Effector memory CD8-positive, alpha-beta T cell (primary cell): ENCODE results near the gene ROR2.
"Not testable (repeated sequence)": the region's sequence is repeated elsewhere in the genome, so short reads cannot be mapped to it uniquely, and the experiment has no call there.

Experiments used
- ATAC-seq: fragments of 150-1000 bp; cut with Tn5 transposase; replicated peaks from 2 replicates; pipeline ENCODE4 v1.10.0; 2021; ENCODE audit warnings: mild to moderate bottlenecking, moderate library complexity
- DNase-seq, 3 experiments: peaks; one replicate each; pipeline ENCODE4 v3.0.0; 2021
- H3K27ac Mint-ChIP-seq, 2 donors: one replicate each; pipeline ENCODE4 v1.8.0; 2022; ENCODE audit warnings: mild to moderate bottlenecking in 2 of 2, mixed read lengths in 2 of 2, moderate library complexity in 2 of 2
- H3K27me3 Mint-ChIP-seq, 2 donors: one replicate each; pipeline ENCODE4 v1.8.0; 2022; ENCODE audit warnings: mixed read lengths in 2 of 2
- H3K36me3 Mint-ChIP-seq: one replicate; pipeline ENCODE4 v1.8.0; 2022; ENCODE audit warnings: mild to moderate bottlenecking, moderate library complexity, mixed read lengths; ENCODE audit not compliant: insufficient read depth
- H3K4me1 Mint-ChIP-seq, 2 donors: one replicate each; pipeline ENCODE4 v1.8.0; 2022; ENCODE audit warnings: low read depth in 2 of 2, mixed read lengths in 2 of 2
- H3K4me3 Mint-ChIP-seq, 2 donors: one replicate each; pipeline ENCODE4 v1.8.0; 2022; ENCODE audit warnings: mild to moderate bottlenecking in 2 of 2, mixed read lengths in 2 of 2, moderate library complexity in 2 of 2
- H3K9me3 Mint-ChIP-seq, 2 donors: one replicate each; pipeline ENCODE4 v1.8.0; 2022; ENCODE audit warnings: mixed read lengths in 2 of 2
- total RNA-seq, 9 experiments: gene quantifications; one replicate each; lab custom pipeline; 2026; lab: John Stamatoyannopoulos, UW

ROR2 gene
- total RNA-seq: 0 to 3.4 (median 0.20) reads per million in 9 experiments

GRCh38 chr9:91949946-91950664, at the start of gene ROR2:
Gene ROR2, minus strand, starts transcription at chr9:91950228.
- H3K9me3 Mint-ChIP-seq: no peaks in the 10 kb centered on the region
- H3K4me1 Mint-ChIP-seq: peaks cover 0 to 8% of the 10 kb centered on the region in 2 donors
- peak within 1 kb of the TSS; percentile 66 to 84 for H3K4me3 Mint-ChIP-seq
- no peaks in the 10 kb centered on the region for H3K36me3 Mint-ChIP-seq
- DNase-seq (peak; percentile 47 to 74 (median 64)), ATAC-seq (peak; percentile 86)
- H3K27me3 Mint-ChIP-seq: peaks cover 50 to 64% of the 10 kb centered on the region in 2 donors
- H3K27ac Mint-ChIP-seq: peak within 1 kb of the TSS in 1 of 2 donors; percentile 47

GRCh38 chr9:91995000-91995655, 45.1 kb upstream of the ROR2 start:
- no peaks in the 10 kb centered on the region for H3K36me3 Mint-ChIP-seq
- H3K27ac Mint-ChIP-seq: no peak overlapping the region
- H3K4me3 Mint-ChIP-seq: no peak overlapping the region
- peaks cover 27 to 60% of the 10 kb centered on the region in 2 donors for H3K27me3 Mint-ChIP-seq
- no peak for DNase-seq
- H3K4me1 Mint-ChIP-seq: peaks cover 0 to 1% of the 10 kb centered on the region in 2 donors
- ATAC-seq: no peak
- H3K9me3 Mint-ChIP-seq: no peaks in the 10 kb centered on the region

GRCh38 chr9:91994422-91994821, 44.4 kb upstream of the ROR2 start:
- Mint-ChIP-seq H3K9me3 (no peaks in the 10 kb centered on the region), H3K36me3 (no peaks in the 10 kb centered on the region), H3K27me3 (peaks cover 24 to 60% of the 10 kb centered on the region in 2 donors), H3K4me1 (peaks cover 0 to 1% of the 10 kb centered on the region in 2 donors), H3K27ac (no peak overlapping the region), H3K4me3 (no peak overlapping the region)
- no peak for DNase-seq
- ATAC-seq: no peak

- Mint-ChIP-seq H3K36me3 (no peaks in the 10 kb centered on the region), H3K4me3 (no peak overlapping the region), H3K27me3 (peaks cover 20 to 54% of the 10 kb centered on the region in 2 donors), H3K9me3 (no peaks in the 10 kb centered on the region), H3K4me1 (peaks cover 0 to 1% of the 10 kb centered on the region in 2 donors), H3K27ac (no peak overlapping the region)
- DNase-seq: no peak
- no peak for ATAC-seq
Measured at GRCh38 chr9:91992461-91993041, 42.5 kb upstream of the ROR2 start.

- DNase-seq (no peak), ATAC-seq (no peak)
- peaks cover 20 to 57% of the 10 kb centered on the region in 2 donors for H3K27me3 Mint-ChIP-seq
- H3K4me3 Mint-ChIP-seq: no peak overlapping the region
- H3K9me3 Mint-ChIP-seq: no peaks in the 10 kb centered on the region
- H3K27ac Mint-ChIP-seq: no peak overlapping the region
- H3K36me3 Mint-ChIP-seq: no peaks in the 10 kb centered on the region
- H3K4me1 Mint-ChIP-seq: peaks cover 0 to 1% of the 10 kb centered on the region in 2 donors
Measured at GRCh38 chr9:91991721-91992341, 41.8 kb upstream of the ROR2 start.

- ATAC-seq (no peak), DNase-seq (no peak)
- Mint-ChIP-seq H3K4me3 (no peak overlapping the region), H3K9me3 (no peaks in the 10 kb centered on the region), H3K27me3 (peaks cover 16 to 29% of the 10 kb centered on the region in 2 donors), H3K36me3 (no peaks in the 10 kb centered on the region), H3K4me1 (no peaks in the 10 kb centered on the region), H3K27ac (no peak overlapping the region)
Measured at GRCh38 chr9:91986248-91986647, 36.2 kb upstream of the ROR2 start.

GRCh38 chr9:91985692-91986091, 35.7 kb upstream of the ROR2 start:
- no peaks in the 10 kb centered on the region for H3K36me3 Mint-ChIP-seq
- H3K4me1 Mint-ChIP-seq: no peaks in the 10 kb centered on the region
- no peak for DNase-seq
- no peak overlapping the region for H3K4me3 Mint-ChIP-seq
- ATAC-seq: no peak
- no peaks in the 10 kb centered on the region for H3K9me3 Mint-ChIP-seq
- peaks cover 16 to 29% of the 10 kb centered on the region in 2 donors for H3K27me3 Mint-ChIP-seq
- H3K27ac Mint-ChIP-seq: no peak overlapping the region

GRCh38 chr9:91978740-91979414, 28.8 kb upstream of the ROR2 start:
- DNase-seq (peak in 2 of 3 experiments; percentile 5 to 12), ATAC-seq (peak; percentile 32)
- Mint-ChIP-seq H3K27ac (no peak overlapping the region), H3K36me3 (no peaks in the 10 kb centered on the region), H3K4me3 (no peak overlapping the region), H3K9me3 (peaks cover 0 to under 1% of the 10 kb centered on the region in 2 donors), H3K27me3 (peaks cover 15 to 23% of the 10 kb centered on the region in 2 donors), H3K4me1 (no peaks in the 10 kb centered on the region)

GRCh38 chr9:91975254-91975653, 25.2 kb upstream of the ROR2 start:
- not testable (repeated sequence) for H3K4me1 Mint-ChIP-seq, ATAC-seq, H3K36me3 Mint-ChIP-seq, H3K4me3 Mint-ChIP-seq, H3K27ac Mint-ChIP-seq, DNase-seq, H3K9me3 Mint-ChIP-seq
- H3K27me3 Mint-ChIP-seq: peaks cover 20 to 35% of the 10 kb centered on the region in 2 donors

- Mint-ChIP-seq H3K27me3 (peaks cover 36 to 50% of the 10 kb centered on the region in 2 donors), H3K36me3 (no peaks in the 10 kb centered on the region), H3K27ac (no peak overlapping the region), H3K4me3 (no peak overlapping the region), H3K9me3 (peaks cover 0 to 1% of the 10 kb centered on the region in 2 donors), H3K4me1 (no peaks in the 10 kb centered on the region)
- DNase-seq (no peak), ATAC-seq (no peak)
Measured at GRCh38 chr9:91972711-91973110, 22.7 kb upstream of the ROR2 start.

GRCh38 chr9:91972076-91972626, 22.1 kb upstream of the ROR2 start:
- H3K27ac Mint-ChIP-seq: no peak overlapping the region
- H3K36me3 Mint-ChIP-seq: no peaks in the 10 kb centered on the region
- no peaks in the 10 kb centered on the region for H3K4me1 Mint-ChIP-seq
- H3K27me3 Mint-ChIP-seq: peaks cover 38 to 53% of the 10 kb centered on the region in 2 donors
- H3K4me3 Mint-ChIP-seq: no peak overlapping the region
- ATAC-seq (no peak), DNase-seq (no peak)
- H3K9me3 Mint-ChIP-seq: peaks cover 0 to 1% of the 10 kb centered on the region in 2 donors

GRCh38 chr9:91967259-91967658, 17.2 kb upstream of the ROR2 start:
- Mint-ChIP-seq H3K4me1 (no peaks in the 10 kb centered on the region), H3K36me3 (no peaks in the 10 kb centered on the region), H3K27me3 (peaks cover 56 to 70% of the 10 kb centered on the region in 2 donors), H3K27ac (no peak overlapping the region), H3K4me3 (no peak overlapping the region), H3K9me3 (no peaks in the 10 kb centered on the region)
- DNase-seq (no peak), ATAC-seq (no peak)

- no peaks in the 10 kb centered on the region for H3K36me3 Mint-ChIP-seq
- H3K4me1 Mint-ChIP-seq: no peaks in the 10 kb centered on the region
- ATAC-seq (no peak), DNase-seq (no peak)
- no peak overlapping the region for H3K27ac Mint-ChIP-seq
- no peak overlapping the region for H3K4me3 Mint-ChIP-seq
- peaks cover 49 to 63% of the 10 kb centered on the region in 2 donors for H3K27me3 Mint-ChIP-seq
- no peaks in the 10 kb centered on the region for H3K9me3 Mint-ChIP-seq
Measured at GRCh38 chr9:91966503-91966902, 16.5 kb upstream of the ROR2 start.
